Esophagus muscularis mucosa (tissue), 4 donors: ENCODE results near the gene KRT75. TPM values are rescaled to one million over a fixed set of nuclear protein-coding genes. Genes with fewer than 3 reads are reported as not detected.

ENCODE experiments used
- DNase-seq: peaks from one replicate; pipeline ENCODE4 v3.0.0-alpha.2; 2017; ENCODE audit errors: extremely low spot score
- H3K27ac ChIP-seq, 4 donors: fragments of 200-600 bp; sonication (generic); replicated peaks in 1 of 4; 1 replicate in 3 of 4; 2 replicates in 1 of 4; pipeline ENCODE4 v1.5.1; 2016 to 2019; ENCODE audit warnings: mild to moderate bottlenecking in 1 of 4
- H3K27me3 ChIP-seq, 4 donors: fragments of 200-600 bp; sonication (generic); one replicate each; pipeline versions ENCODE4 v1.5.1 to v1.6.0; 2016 to 2019
- H3K36me3 ChIP-seq, 4 donors: fragments of 200-600 bp; sonication (generic); one replicate each; pipeline ENCODE4 v1.5.1; 2016 to 2019
- H3K4me1 ChIP-seq, 4 donors: fragments of 200-600 bp; sonication (generic); one replicate each; pipeline ENCODE4 v1.5.1; 2016 to 2019
- H3K4me3 ChIP-seq, 4 donors: fragments of 200-600 bp; sonication (generic); 1 replicate in 2 of 4; 2 replicates in 2 of 4; pipeline ENCODE4 v1.5.1; 2016 to 2019; ENCODE audit warnings: mild to moderate bottlenecking in 4 of 4, moderate library complexity in 1 of 4
- H3K9me3 ChIP-seq, 4 donors: fragments of 200-600 bp; sonication (generic); 1 replicate in 3 of 4; 2 replicates in 1 of 4; pipeline ENCODE4 v1.5.1; 2016 to 2019
- EP300 ChIP-seq: sonication (generic); formaldehyde crosslinking; IDR thresholded peaks from one replicate; pipeline ENCODE4 v1.6.1; 2017; ENCODE audit warnings: antibody characterized with exemption
- POLR2A ChIP-seq: fragments of 450-650 bp; IDR thresholded peaks from one replicate; pipeline ENCODE4 v1.6.1; 2017; ENCODE audit warnings: antibody characterized with exemption, moderate library complexity, mild to moderate bottlenecking, low read depth
- POLR2AphosphoS5 ChIP-seq, 2 donors: sonication (generic); formaldehyde crosslinking; IDR thresholded peaks; one replicate each; pipeline ENCODE4 v1.6.1; 2017; ENCODE audit warnings: antibody characterized with exemption in 2 of 2
- WGBS: methylation state at CpG from one replicate; pipeline ENCODE4 v1.1.5; 2018; 5-methylcytosine and 5-hydroxymethylcytosine counted together
- intact Hi-C: fragments of 100-400 bp; cut with DNase I; formaldehyde crosslinking; loops from one replicate; pipeline ENCODE4 v1.15.1; 2023
- total RNA-seq, 4 donors: library from RNA; depleted of rRNA; stranded (reverse); fragments of >200 nt; gene quantifications; one replicate each; pipeline versions ENCODE4 v1.1.0 to v1.2.1, GENCODE V29; 2016
- TF ChIP-seq, protein P1 (sequence below), 3 experiments: fragments of 200-600 bp in 2 of 3; fragments of 450-650 bp in 1 of 3; sonication (generic) in 2 of 3; IDR thresholded peaks; one replicate each; pipeline ENCODE4 v1.5.1; 2017 to 2019; ENCODE audit warnings: antibody characterized with exemption in 3 of 3, mild to moderate bottlenecking in 2 of 3, moderate library complexity in 1 of 3

The KRT75 gene
- total RNA-seq, 4 donors from 2014 or later = not detected

- H3K27ac ChIP-seq = no peak overlapping the region
- no peak for DNase-seq
- no peak for TF ChIP-seq POLR2A
- no peak for TF ChIP-seq POLR2AphosphoS5 (IDR thresholded peaks at IDR 0.05)
- TF ChIP-seq, protein P1, sequence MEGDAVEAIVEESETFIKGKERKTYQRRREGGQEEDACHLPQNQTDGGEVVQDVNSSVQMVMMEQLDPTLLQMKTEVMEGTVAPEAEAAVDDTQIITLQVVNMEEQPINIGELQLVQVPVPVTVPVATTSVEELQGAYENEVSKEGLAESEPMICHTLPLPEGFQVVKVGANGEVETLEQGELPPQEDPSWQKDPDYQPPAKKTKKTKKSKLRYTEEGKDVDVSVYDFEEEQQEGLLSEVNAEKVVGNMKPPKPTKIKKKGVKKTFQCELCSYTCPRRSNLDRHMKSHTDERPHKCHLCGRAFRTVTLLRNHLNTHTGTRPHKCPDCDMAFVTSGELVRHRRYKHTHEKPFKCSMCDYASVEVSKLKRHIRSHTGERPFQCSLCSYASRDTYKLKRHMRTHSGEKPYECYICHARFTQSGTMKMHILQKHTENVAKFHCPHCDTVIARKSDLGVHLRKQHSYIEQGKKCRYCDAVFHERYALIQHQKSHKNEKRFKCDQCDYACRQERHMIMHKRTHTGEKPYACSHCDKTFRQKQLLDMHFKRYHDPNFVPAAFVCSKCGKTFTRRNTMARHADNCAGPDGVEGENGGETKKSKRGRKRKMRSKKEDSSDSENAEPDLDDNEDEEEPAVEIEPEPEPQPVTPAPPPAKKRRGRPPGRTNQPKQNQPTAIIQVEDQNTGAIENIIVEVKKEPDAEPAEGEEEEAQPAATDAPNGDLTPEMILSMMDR (IDR thresholded peaks at IDR 0.05) = no peak
- no peak for TF ChIP-seq EP300
- peaks cover 2 to 21% (median 16%) of the 10 kb centered on the region in 4 donors for H3K4me1 ChIP-seq
- H3K27me3 ChIP-seq = peaks cover 0 to 9% (median 0%) of the 10 kb centered on the region in 4 donors
- H3K9me3 ChIP-seq = no peaks in the 10 kb centered on the region
- intact Hi-C loops = no loop called here
- H3K36me3 ChIP-seq = no peaks in the 10 kb centered on the region
- H3K4me3 ChIP-seq = no peak overlapping the region
- WGBS = 75% methylated on average over 2 of the region's 2 CpGs
Observed at GRCh38 chr12:52426034-52426433, 8.1 kb downstream of the KRT75 start.

DNA sequence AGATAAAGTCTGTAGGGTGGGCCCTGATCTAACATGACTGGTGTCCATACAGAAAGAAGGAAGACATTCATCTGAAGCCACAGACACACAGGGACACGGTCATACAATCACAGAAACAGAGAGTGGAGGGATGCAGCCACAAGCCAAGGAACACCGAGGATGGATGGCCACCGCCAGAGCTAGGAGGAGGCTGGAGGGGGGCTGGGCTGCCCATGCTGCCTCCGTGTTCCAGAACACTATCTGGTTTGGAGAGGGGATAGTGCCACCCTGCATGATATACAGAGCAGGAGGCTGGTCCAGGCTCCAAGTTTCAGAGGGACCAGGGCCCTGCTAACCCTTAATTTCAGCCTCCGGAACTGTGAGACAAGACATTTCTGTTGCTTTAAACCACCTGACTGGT is 8.7 kb downstream of the KRT75 start:
- WGBS = 95% methylated on average over 5 of the region's 5 CpGs
- no peaks in the 10 kb centered on the region for H3K9me3 ChIP-seq
- DNase-seq = no peak
- intact Hi-C loops = no loop called here
- TF ChIP-seq POLR2A = no peak
- TF ChIP-seq EP300 = no peak
- no peak for TF ChIP-seq POLR2AphosphoS5 (IDR thresholded peaks at IDR 0.05)
- TF ChIP-seq, protein P1 (IDR thresholded peaks at IDR 0.05) = no peak
- H3K4me3 ChIP-seq = no peak overlapping the region
- H3K27me3 ChIP-seq = peaks cover 0 to 4% (median 0%) of the 10 kb centered on the region in 4 donors
- H3K4me1 ChIP-seq = peaks cover 2 to 21% (median 16%) of the 10 kb centered on the region in 4 donors
- no peak overlapping the region for H3K27ac ChIP-seq
- no peaks in the 10 kb centered on the region for H3K36me3 ChIP-seq

DNA sequence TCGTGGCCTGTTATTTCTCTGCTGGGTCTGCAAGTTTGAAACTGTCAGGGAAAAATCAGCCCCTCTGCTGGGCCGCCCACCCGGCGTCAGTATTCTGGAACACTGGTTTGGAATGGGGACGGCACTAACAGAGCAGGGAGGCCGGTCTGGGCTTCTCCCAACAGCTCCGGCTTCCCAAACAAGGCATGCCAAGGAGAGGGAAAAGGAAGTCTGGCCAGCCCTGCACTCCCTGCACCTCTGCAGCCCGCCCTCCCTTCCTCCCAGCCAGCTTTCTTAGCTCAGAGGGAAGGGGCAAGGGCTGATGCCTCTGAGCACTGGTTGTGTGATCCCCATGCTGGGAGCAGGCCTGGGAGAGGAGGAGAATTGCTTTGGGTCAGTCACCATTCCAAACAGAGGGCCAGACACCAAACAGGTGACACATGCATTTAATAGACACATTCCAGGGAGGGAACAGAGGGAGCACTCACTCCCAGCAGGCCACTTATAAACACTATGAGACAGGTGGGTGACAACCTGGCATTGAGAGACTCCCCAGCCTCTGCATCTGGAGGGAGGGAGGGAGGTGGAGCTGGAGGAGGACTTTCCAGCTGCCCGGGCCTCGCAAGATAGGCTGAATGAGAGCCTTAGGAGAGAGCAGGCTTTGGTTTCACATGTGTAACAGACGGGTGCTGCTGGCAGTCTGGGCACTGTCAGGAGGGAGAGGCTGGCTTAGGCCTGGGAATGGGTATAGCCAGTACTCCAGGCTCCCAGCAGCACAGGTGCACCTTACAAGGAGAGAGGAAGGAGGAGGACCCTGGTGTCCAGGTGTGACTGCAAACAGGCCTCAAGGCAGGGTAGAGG is 10.3 kb downstream of the KRT75 start:
- 32% methylated on average over 6 of the region's 11 CpGs for WGBS
- Histone ChIP-seq H3K4me1 (peaks cover 2 to 21% (median 16%) of the 10 kb centered on the region in 4 donors), H3K9me3 (no peaks in the 10 kb centered on the region), H3K27me3 (no peaks in the 10 kb centered on the region), H3K4me3 (no peak overlapping the region), H3K36me3 (no peaks in the 10 kb centered on the region), H3K27ac (peak overlapping the region; percentile 33 to 71 (median 47))
- intact Hi-C loops = no loop called here
- TF ChIP-seq, protein P1 (IDR thresholded peaks at IDR 0.05) = no peak
- TF ChIP-seq EP300 = no peak
- no peak for TF ChIP-seq POLR2AphosphoS5 (IDR thresholded peaks at IDR 0.05)
- TF ChIP-seq POLR2A = no peak
- no peak for DNase-seq

DNA sequence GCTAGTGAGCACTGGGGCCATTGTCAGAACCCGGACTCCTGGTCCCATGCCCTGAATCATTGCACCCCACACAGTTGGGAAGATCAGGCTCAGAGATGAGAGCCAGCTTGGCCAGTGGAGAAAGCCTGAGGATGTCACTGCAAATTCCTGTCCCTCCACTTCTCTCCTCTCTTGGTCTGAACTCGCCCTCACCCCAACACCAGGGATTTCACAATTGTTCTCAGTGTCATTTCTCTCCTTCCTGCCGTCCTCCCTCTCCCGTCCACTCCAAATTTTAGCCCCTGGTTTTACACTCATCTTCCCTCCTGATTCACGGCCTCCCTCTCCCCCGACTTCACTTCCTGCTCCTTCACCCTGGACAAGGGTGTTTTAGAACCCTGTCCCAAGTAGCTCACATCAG is 11.1 kb downstream of the KRT75 start:
- H3K27me3 ChIP-seq = no peaks in the 10 kb centered on the region
- TF ChIP-seq POLR2AphosphoS5 (IDR thresholded peaks at IDR 0.05) = no peak
- TF ChIP-seq POLR2A = no peak
- no peak for TF ChIP-seq EP300
- TF ChIP-seq, protein P1 (IDR thresholded peaks at IDR 0.05) = no peak
- peak overlapping the region; percentile 33 to 71 (median 47) for H3K27ac ChIP-seq
- 66% methylated on average over 6 of the region's 6 CpGs for WGBS
- H3K4me3 ChIP-seq = no peak overlapping the region
- intact Hi-C loops = no loop called here
- H3K9me3 ChIP-seq = no peaks in the 10 kb centered on the region
- H3K36me3 ChIP-seq = no peaks in the 10 kb centered on the region
- DNase-seq = no peak
- peaks cover 2 to 21% (median 16%) of the 10 kb centered on the region in 4 donors for H3K4me1 ChIP-seq
